Loucy (cell line): ENCODE measurements around the gene ADRA1B.

Experiments used
- H2AFZ ChIP-seq: fragments of 200-600 bp; sonication (generic); 2 replicates; pipeline ENCODE4 v1.6.0; 2016; ENCODE audit warnings: antibody characterized with exemption, mild to moderate bottlenecking, low read length, moderate library complexity
- H3F3A ChIP-seq: fragments of 200-600 bp; 2 replicates; pipeline ENCODE4 v1.6.0; 2016; ENCODE audit warnings: antibody characterized with exemption, low read depth, mild to moderate bottlenecking
- H3K27me3 ChIP-seq: fragments of 200-600 bp; sonication (generic); 2 replicates; pipeline ENCODE4 v1.6.1; 2014; ENCODE audit warnings: low read length, mild to moderate bottlenecking; ENCODE audit not compliant: insufficient read depth, poor library complexity, severe bottlenecking
- H3K36me3 ChIP-seq: fragments of 200-600 bp; sonication (generic); 2 replicates; pipeline ENCODE4 v1.6.1; 2016; ENCODE audit warnings: low read length; ENCODE audit not compliant: insufficient read depth
- H3K4me1 ChIP-seq: fragments of 200-600 bp; sonication (generic); 2 replicates; pipeline ENCODE4 v1.5.1; 2014; ENCODE audit warnings: low read length, mild to moderate bottlenecking; ENCODE audit not compliant: insufficient read depth, poor library complexity, severe bottlenecking
- H3K4me2 ChIP-seq: fragments of 200-600 bp; sonication (generic); 2 replicates; pipeline ENCODE4 v1.6.0; 2014; ENCODE audit warnings: antibody characterized with exemption, low read length, low read depth, mild to moderate bottlenecking; ENCODE audit not compliant: poor library complexity, severe bottlenecking
- H3K4me3 ChIP-seq: fragments of 200-600 bp; sonication (generic); 2 replicates; pipeline ENCODE4 v1.5.1; 2014; ENCODE audit warnings: low read length, mild to moderate bottlenecking, mixed read lengths; ENCODE audit not compliant: poor library complexity, severe bottlenecking
- H3K79me2 ChIP-seq: fragments of 200-600 bp; sonication (generic); 2 replicates; pipeline ENCODE4 v1.6.1; 2014; ENCODE audit warnings: low read length; ENCODE audit not compliant: insufficient read depth
- H3K9ac ChIP-seq: fragments of 200-600 bp; sonication (generic); 2 replicates; pipeline ENCODE4 v1.6.0; 2014; ENCODE audit warnings: mild to moderate bottlenecking, low read depth, low read length, moderate library complexity; ENCODE audit not compliant: poor library complexity, severe bottlenecking
- H3K9me2 ChIP-seq: fragments of 200-600 bp; sonication (generic); replicated peaks from 2 replicates; pipeline ENCODE4 v1.6.1; 2016; ENCODE audit warnings: low read depth, low read length, mixed read lengths
- H3K9me3 ChIP-seq: fragments of 200-600 bp; sonication (generic); 2 replicates; pipeline ENCODE4 v1.6.1; 2014; ENCODE audit warnings: mild to moderate bottlenecking, antibody characterized with exemption, low read length, low read depth; ENCODE audit not compliant: insufficient read depth
- H4K20me1 ChIP-seq: fragments of 200-600 bp; sonication (generic); 2 replicates; pipeline ENCODE4 v1.6.0; 2014; ENCODE audit warnings: antibody characterized with exemption, low read length, mild to moderate bottlenecking; ENCODE audit not compliant: insufficient read depth, poor library complexity, severe bottlenecking
- CTCF ChIP-seq: fragments of 200-600 bp; sonication (generic); conservative IDR thresholded peaks from 2 replicates; pipeline ENCODE4 v1.5.1; 2014; ENCODE audit warnings: mild to moderate bottlenecking, antibody characterized with exemption, low read length
- EZH2phosphoT487 ChIP-seq: fragments of 200-600 bp; IDR thresholded peaks from 2 replicates; pipeline ENCODE4 v1.6.1; 2018; ENCODE audit warnings: antibody characterized with exemption, mild to moderate bottlenecking, moderate library complexity, borderline replicate concordance

The ADRA1B gene

GRCh38 chr5:159893040-159893695 is 23.1 kb upstream of the ADRA1B start:
- TF ChIP-seq CTCF (no peak), EZH2phosphoT487 (no peak)
- no peaks in the 10 kb centered on the region for H3K36me3 ChIP-seq
- no peaks in the 10 kb centered on the region for H3F3A ChIP-seq
- H3K79me2 ChIP-seq = no peaks in the 10 kb centered on the region
- no peaks in the 10 kb centered on the region for H3K9me2 ChIP-seq
- no peak overlapping the region for H3K4me2 ChIP-seq
- no peaks in the 10 kb centered on the region for H3K4me1 ChIP-seq
- H3K9ac ChIP-seq = no peak overlapping the region
- no peaks in the 10 kb centered on the region for H3K27me3 ChIP-seq
- H2AFZ ChIP-seq = no peak overlapping the region
- no peak overlapping the region for H3K4me3 ChIP-seq
- no peaks in the 10 kb centered on the region for H4K20me1 ChIP-seq
- H3K9me3 ChIP-seq = no peaks in the 10 kb centered on the region

- Histone ChIP-seq H3K36me3 (no peaks in the 10 kb centered on the region), H4K20me1 (no peaks in the 10 kb centered on the region), H3K4me1 (no peaks in the 10 kb centered on the region), H3K9me3 (no peaks in the 10 kb centered on the region), H3K9ac (no peak overlapping the region), H3K79me2 (no peaks in the 10 kb centered on the region), H3K4me3 (no peak overlapping the region), H2AFZ (no peak overlapping the region), H3K27me3 (no peaks in the 10 kb centered on the region), H3K9me2 (no peaks in the 10 kb centered on the region), H3K4me2 (no peak overlapping the region), H3F3A (no peaks in the 10 kb centered on the region)
- TF ChIP-seq CTCF (no peak), EZH2phosphoT487 (no peak)
Observed at GRCh38 chr5:159894149-159894720, 22.0 kb upstream of the ADRA1B start.

- H3K9me2 ChIP-seq = no peaks in the 10 kb centered on the region
- H3K4me1 ChIP-seq = no peaks in the 10 kb centered on the region
- H3F3A ChIP-seq = no peaks in the 10 kb centered on the region
- no peaks in the 10 kb centered on the region for H4K20me1 ChIP-seq
- H3K9me3 ChIP-seq = no peaks in the 10 kb centered on the region
- no peaks in the 10 kb centered on the region for H3K27me3 ChIP-seq
- H2AFZ ChIP-seq = no peak overlapping the region
- H3K36me3 ChIP-seq = no peaks in the 10 kb centered on the region
- H3K9ac ChIP-seq = no peak overlapping the region
- H3K4me3 ChIP-seq = no peak overlapping the region
- TF ChIP-seq EZH2phosphoT487 = no peak
- no peak for TF ChIP-seq CTCF
- no peak overlapping the region for H3K4me2 ChIP-seq
- H3K79me2 ChIP-seq = no peaks in the 10 kb centered on the region
Observed at GRCh38 chr5:159897786-159898393, 18.4 kb upstream of the ADRA1B start.
